Left hindlimb (tissue), 1 donor: Measurements from ENCODE around the gene APLP1.
A peak's percentile ranks its signal among the peaks of the same experiment; 100 is the strongest.
"Not testable (repeated sequence)": the region's sequence is repeated elsewhere in the genome, so short reads cannot be mapped to it uniquely, and the experiment has no call there.

Source experiments
- DNase-seq: peaks from one replicate; pipeline ENCODE4 v3.0.0-alpha.2; 2018

APLP1 gene

DNA sequence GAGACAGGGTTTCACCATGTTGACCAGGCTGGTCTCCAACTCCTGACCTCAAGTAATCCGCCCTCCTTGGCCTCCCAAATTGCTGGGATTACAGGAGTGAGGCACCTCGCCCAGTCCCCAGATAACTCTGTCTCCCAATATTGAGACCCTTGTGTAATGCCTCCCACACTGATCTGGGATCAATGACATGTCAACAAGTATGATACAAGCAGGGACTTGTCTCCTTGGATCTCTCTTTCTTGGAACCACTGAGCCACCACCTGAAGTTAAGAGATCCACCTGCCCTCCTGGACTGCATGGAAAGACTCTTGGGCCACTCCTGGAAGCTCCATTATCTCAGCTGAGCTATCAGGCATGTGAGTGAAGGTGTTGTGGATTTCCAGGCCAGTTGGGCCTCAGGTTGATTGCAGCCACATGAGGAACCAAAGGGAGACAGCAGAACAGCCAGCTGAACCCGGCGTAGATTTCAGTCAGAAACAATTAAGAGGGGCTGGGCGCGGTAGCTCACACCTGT, 16.9 kb downstream of the APLP1 start:
- DNase-seq = no peak

DNA sequence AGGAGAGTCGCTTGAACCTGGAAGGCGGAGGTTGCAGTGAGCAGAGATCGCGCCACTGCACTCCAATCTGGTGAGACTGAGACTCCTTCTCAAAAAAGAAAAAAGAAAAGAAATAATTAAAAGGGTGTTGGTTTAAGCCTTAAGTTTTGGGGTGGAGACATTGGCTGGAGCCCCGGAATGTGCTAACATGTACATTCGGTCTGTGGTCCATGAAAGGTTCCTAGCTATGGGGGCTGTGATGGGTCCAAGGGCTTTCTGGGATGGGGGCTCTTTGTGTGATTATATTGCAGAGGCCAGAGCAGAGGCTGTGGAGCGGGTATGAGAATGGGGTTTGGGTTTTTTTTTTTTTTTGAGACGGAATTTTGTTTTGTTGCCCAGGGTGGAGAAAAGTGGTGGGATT, 17.5 kb downstream of the APLP1 start:
- DNase-seq = no peak

DNA sequence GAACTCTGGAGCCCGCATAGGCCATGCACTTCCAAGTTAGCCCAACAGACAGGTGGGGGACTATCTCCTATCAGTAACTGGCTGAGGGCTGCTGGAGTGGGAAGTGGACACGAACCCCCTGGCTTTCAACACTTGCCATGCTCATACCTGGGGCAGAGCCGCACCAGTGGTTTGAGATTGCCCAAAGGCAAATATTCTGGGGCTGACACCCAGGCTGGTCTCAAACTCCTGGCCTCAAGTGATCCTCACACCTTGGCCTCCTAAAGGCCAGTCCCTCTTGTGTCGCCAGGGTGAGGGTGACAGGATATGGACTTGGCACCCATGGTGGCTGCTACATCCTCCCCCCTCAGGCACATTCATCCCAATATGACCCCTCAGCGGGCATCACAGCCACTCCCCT, 18.8 kb downstream of the APLP1 start:
- no peak for DNase-seq

DNA sequence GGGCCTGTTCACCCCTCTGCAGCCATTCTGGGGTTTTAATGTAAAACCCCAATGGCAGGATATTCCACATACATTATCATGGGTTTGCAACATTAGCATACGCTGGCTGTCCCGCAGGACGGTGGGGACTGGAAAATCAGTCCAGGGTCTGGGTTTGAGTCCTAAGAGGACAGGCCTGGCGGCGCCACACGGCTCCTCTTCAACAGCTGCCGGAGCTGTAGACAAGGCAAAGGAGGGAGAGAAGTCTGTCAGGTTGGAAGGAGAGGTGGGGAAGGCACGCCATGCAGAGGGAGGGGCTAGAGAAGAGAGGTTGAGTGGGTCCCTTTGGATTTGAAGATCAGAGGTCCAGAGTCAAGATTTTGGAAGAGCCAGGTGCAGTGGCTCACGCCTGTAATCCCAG, 20.0 kb downstream of the APLP1 start:
- no peak for DNase-seq

DNA sequence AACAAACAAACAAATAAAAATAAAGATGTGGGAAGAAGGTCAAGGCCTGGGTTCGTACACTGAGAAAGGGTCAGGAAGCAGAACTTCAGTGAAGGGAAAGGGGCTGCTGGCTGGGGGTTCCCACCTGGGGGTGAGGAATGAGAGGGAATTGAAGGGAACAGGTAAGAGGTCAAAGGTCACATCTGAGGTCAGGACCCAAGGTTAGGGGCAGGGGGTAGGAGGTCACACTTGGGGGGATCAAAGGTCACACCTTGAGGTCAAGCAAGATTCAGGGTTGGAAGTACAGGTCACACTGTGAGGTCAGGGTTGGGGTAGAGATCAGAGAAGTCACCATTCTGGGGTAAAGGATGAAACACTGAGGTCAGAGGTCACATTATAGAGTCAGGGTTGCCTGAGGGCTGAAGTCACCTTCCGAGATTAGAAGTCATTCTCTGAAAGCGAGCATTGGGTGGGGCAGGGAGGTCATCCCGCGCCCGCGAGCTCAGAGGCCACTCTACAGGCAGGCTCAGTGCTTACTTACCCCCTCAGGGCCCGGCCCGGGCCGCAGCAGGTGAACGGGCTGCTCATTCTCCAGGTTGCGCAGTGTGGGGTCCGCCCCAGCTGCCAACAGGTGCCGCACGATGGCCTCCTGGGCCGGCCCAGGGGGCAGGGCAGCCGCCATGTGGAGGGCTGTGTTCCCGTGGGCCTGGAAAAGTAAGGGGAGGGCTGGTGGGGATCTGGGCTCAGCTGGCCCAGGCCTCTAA, 21.2 kb downstream of the APLP1 start:
- no peak for DNase-seq

DNA sequence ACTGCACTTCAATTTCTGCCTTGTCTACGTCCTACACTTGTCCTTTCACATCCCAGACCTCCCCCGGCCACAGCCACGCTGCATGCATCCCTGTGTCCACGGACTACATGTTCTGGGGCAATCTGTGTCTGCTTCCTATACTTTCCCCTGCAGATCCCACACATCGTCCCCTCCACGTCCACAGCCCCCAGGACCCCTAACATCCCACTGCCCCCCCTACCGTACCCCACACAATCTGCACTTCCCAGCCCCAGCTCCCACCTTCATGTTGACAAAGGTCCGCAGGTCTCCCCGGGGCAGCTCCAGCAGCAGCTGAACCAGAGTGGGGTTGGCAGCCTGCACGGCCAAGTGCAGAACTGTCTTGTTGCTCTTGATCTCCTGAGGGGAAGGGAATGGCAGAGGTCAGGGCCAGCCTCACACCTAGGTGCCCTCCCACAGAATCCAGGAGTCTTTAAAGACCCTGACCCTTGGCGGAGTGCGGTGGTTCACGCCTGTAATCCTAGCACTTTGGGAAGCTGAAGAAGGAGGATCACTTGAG, 21.8 kb downstream of the APLP1 start:
- no peak for DNase-seq

DNA sequence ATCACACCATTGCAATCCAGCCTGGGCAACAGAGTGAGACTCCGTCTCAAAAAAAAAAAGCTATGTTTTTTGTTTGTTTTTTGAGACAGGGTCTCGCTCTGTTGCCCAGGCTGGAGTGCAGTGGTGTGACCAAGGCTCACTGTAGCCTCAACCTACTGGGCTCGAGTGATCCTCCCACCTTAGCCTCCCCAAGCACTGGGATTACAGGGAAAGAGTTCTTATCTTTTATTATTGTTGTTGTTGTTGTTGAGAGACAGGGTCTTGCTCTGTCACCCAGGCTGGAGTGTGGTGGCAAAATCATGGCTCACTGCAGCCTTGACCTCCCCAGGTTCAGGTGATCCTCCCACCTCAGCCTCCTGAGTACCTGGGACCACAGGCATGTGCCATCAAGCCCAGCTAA, 23.4 kb downstream of the APLP1 start:
- DNase-seq = not testable (repeated sequence)

DNA sequence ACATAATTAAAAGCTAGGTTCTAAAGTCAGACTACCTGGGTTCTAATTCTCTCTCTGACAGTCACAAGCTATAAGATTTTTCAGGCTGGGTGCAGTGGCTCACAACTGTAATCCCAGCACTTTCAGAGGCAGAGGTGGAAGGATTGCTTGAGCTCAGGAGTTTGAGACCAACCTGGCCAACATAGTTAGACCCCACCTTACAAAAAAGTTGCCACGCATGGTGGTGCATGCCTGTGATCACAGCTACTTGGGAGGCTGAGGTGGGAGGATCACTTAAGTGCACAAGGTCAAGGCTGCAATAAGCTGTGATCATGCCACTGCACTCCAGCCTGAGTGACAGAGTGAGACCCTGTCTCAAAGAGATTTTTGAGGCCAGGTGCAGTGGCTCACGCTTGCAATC, 26.0 kb downstream of the APLP1 start:
- peak; percentile 6 for DNase-seq

DNA sequence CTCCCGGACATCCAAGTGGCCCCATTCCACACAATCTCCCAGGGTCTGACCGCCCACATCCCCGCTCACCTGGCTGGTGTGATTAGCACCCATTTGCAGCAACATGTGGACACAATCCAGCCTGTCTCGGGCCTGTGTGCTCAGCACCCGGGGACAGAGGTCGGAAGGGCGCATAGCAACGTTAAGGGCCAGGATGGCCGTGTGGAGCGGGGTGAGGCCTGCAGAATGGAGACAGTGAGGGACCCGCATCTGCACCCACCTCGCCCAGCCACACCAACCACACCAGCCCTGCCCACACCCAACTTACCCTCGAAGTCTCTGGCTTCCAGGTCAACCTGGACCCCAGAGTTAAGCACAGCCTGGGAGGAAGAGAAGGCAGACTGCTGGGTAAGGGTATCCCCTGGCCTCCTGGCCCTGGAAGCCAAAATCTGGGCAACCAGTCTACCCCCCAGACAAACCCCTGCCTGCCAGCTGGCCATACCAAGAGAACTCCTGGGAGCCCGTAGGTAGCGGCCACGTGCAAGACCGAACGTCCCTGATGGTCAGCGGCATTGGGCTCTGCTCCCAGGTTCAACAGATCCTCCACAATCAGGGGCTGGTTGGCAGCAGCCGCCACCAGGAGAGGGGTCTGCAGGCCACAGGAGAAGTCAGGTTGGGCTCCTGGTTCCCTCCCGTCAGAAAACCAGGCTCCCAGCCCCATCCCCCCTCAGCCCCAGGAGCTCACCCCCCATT, 27.7 kb downstream of the APLP1 start:
- DNase-seq = peak; percentile 1

DNA sequence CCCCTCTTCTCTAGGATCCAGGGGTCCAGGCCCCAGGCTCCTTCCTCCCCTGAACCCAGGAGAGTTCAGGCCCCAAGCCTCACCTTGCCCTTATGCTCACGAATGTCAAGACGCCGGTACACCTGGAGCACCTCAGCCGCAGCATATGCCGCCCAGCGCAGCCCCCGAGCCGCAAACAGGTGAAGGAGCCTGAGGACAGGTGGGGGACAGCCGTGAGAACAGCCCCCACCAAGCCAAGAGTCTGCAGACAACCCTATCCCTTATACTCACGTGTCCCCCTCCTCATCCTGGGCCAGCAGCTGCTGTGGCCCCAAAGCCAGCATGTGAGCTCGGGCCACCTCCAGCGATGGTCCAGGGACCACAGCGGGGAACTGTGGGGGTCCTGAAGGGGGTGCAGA, 28.3 kb downstream of the APLP1 start:
- DNase-seq = peak; percentile 22

DNA sequence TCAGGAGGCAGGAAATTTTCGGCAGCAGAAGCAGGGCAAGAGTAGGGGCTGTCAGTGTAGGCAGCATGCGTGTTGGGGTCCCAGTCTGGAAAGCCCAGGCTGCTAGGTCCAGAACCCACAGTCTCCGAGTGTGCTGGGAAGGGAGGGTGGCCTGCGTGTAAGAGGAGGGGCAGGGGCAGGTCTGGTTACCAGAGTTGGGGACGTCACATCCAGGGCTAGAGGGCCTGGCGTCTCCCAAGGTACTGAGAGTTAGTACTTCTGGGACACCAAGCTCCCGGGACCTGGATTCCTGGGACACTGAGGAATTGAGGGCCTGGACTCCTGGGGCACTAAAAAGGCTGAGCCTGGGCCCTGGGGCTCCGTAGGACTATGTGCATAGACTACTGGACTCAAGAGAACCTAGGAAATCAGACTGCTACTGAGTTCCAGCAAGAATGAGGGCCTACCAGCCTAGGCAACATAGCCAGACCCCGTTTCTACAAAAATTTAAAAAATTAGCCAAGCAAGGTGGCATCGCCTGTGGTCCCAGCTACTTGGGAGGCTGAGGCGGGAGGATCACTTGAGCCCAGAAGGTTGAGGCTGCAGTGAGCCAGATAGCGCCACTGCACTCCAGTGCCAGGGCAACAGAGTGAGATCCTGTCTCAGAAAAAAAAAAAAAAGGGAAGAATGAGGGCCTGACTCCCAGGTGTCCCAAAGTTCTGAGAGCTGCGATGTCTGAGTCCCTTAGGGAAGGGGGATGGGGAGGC, 29.5 kb downstream of the APLP1 start:
- DNase-seq = peak; percentile 21

DNA sequence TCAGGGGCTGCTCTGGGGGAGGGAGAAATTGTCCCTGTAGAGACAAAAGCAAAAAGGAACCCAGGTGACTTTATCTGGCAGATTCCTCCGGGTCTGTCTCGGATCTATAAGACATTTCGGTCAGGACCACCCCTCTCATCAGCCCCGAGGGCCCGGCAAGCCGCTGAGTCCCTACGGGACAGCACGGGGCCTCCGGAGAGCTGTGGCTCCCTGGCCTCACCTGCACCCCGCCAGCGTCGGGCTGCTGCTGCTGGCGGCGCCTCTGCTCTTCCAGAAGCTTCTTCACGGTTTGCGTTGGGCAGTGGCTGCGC, 30.1 kb downstream of the APLP1 start:
- DNase-seq = no peak

DNA sequence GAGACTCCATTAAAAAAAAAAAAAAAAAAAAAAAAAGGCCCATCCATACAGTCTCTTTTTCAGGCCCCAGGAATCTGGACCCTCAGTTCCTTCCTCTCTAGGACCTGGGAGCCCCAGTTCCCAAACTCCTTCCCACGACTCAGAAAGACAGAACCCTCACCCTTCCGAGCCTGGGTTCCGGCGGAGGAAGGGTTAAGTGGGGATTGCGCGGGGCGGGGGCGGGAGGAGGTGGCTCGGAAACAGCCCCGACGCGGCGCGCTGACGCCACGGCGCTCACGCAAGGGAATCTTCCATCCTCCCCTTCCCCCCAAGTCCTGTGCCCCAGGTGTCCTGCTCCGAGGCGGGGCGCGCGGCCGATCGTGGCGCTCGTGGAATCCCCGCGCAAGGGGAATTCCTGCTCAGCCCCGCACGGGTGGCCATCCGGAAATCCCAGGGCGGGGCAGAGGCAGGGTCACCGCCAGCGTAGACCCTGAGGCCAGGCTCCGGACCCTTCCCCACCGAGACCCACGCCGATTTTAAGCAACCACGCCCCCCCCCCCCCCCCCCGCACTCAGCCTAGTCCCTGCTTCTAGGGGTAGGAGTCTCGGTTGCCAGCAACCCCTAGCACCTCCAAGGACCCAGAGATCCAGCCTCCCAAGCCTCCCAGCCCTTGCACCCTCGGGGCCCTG, 31.3 kb downstream of the APLP1 start:
- DNase-seq = peak; percentile 78

DNA sequence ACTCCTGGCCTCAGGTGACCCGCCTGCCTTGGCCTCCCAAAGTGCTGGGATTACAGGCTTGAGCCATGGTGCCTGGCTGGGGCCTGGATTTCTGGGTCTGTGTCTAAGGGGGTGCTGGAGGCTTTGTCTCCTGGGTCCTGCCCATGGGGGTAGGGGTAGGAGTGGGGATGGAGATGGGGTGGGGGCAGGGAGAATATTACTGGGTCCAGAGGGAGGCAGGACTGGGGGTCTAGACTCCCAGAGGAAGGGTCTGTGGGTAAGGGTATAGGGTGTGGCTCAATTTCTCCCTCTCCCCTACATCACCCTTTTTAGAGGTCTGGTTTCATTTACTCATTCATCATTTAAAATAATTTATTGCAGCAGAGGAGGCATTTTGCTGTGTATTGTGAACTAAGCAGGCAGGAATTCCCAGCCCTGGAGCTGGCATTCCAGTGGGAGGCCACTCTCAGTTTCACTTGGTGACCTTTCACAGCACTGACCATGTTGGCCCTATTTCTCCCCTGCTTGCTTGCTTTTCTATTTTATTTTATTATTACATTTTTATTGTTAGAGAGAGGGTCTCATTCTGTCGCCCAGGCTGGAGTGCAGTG, 32.8 kb downstream of the APLP1 start:
- peak; percentile 20 for DNase-seq

DNA sequence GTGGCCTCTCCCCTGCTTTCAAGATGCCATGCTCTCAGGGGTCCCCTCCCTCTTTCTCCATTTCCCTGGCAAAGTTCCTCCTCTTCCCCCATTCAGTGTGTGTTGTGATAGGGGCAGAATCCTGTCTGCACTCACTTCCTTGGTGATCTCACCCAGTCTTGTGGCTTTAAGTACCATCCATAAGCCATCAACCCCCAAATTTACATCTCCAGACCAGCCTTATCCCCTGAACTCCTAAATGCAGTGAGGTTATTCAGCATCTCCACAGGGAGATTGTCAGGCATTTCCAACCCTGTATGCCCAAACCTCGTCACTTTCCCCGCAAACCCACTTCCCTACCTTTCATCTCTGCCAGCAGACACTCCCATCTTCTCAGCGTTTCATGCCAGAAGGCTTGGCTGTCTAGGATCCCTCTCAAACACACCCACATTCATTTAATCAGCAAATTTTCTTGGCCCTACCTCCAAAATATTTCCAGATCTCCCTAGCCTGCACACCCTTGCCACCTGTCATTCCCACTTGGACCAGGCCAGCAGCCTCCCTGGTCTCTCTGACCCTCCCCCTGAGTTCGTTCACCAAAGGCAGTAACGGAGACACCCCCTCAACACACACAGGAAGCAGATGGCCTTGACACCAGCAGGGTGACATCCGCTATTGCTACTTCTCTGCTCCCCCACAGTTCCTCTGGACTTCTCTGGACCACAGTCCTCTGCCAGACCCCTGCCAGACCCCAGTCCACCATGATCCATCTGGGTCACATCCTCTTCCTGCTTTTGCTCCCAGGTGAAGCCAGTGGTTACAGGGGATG, 33.7 kb downstream of the APLP1 start, which contains the start of gene HCST:
Gene HCST, plus strand, starts transcription at position 676 of the 808 bp plus-strand sequence. Its CDS starts 65 bp downstream, at position 741.
- peak; percentile 18 for DNase-seq

DNA sequence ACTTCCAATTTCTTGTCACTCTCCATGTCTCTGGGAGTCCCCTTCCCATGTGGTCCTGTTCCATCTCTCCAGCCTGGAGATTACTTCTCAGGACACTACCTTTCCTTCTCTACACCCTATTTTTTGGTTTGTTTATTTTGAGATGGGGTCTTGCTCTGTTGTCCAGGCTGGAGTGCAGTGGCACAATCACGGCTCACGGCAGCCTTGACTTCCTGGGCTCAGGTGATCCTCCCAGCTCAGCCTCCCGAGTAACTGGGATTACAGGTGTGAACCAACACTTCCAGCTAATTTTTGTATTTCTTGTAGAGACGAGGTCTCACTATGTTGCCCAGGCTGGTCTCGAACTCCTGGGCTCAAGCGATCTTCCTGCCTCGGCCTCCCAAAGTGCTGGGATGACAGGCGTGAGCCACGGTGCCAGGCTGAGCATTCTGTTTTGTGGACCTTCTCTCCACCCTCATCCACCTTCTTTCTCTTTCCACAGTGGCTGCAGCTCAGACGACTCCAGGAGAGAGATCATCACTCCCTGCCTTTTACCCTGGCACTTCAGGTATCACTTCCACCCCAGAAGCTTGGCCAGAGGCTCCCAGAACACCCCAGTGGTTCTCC, 34.6 kb downstream of the APLP1 start:
- DNase-seq = no peak

DNA sequence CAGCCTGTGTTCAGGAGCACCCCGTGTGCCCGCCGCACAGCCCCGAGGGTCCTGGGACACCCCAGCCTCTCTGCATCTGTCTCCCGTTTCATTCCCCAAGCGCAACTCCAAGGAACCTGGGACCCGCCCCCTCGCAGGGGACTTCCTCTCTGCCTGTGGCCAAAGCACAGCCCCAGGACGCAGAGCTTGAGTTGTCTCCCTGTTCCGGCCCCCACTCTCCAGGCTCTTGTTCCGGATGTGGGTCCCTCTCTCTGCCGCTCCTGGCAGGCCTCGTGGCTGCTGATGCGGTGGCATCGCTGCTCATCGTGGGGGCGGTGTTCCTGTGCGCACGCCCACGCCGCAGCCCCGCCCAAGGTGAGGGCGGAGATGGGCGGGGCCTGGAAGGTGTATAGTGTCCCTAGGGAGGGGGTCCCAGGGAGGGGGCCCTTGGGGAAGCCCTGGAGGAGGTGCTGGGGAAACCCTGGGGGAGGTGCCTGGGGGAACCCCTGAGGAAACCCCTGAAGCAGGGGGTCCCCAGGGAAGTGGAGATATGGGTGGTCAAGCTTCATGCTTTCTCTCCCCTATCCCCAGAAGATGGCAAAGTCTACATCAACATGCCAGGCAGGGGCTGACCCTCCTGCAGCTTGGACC, 35.3 kb downstream of the APLP1 start:
- DNase-seq = peak; percentile 68

DNA sequence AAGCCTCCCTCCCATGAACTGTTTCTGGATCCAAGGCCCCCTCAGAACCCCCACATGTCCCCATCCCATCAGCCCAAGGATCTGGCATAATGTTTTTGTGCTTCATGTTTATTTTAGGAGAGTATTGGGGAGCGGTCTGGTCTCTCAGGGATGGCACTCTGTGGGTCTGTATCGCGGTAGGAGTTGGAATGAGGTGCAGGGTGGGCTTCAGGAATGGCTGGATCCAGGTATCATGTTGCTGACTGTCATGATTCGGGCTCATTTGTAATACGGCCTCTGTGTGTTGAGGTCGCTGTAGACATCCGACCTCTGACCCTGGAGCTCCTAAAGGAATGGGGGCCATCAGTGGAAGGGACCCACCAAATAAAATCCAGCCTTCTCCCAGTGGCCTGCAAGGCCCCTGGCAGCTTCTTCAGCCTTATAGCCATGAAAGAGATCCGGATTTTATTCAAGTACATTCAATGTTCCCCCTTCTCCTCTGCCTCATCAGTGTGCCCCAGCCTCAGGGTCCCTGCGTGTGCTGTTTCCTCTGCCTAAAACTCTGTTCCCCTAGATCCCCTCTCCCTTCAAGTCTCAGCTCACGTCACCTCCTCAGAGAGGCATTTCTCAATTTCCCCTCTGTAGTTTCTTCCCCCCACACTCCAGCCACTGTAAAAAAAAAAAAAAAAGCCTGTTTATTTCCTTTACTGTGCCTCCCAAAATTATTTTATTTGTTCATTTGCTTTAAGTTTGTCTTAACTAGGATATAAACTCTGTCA, 36.1 kb downstream of the APLP1 start:
- peak; percentile 14 for DNase-seq

DNA sequence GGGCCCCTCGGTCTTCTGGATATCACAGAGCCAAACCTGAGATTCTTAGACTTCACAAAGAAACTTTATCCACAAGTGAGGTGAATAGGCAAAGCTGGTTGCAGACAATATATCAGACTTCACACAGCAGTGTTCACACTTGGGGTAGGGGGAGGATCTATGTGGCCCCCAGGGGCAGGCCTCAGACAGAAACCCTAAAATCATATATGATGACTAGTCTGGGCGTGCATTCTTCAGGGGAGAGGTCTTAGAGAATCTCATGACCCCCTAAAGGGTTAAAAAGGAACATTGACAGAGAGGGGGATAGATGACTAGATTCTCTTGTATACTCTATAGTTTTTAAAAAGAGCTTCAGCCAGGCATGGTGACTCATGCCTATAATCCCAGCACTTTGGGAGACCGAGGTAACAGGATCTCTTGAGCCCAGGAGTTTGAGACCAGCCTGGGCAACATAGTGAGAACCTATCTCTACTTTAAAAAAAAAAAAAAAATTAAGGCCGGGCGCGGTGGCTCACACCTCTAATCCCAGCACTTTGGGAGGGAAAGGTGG, 36.9 kb downstream of the APLP1 start:
- no peak for DNase-seq

DNA sequence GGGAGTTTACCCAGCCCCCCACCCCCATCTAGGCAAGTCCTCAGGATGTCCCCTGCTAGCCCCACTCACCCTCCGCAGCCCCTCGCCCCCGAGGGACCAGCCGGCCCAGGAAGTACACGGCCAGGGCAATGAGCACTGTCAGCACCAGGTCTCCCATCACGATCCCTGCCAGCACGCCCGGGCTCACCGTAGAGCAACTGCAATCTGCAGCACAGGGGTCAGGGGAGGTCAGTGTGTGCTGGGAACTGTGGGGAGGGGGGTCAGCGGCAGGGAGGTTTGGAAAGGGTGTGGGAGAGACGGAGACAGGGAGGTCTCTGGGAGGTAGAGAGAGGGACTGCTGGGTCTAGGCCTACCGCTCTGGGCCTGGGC, 39.0 kb downstream of the APLP1 start:
- DNase-seq = no peak
